OCI-LY3 (cell line): ENCODE data around the gene ARHGEF10L.

Experiments used
- H2AFZ ChIP-seq: fragments of 200-600, 300-600 bp; shearing (Covaris generic); 2 replicates; pipeline ENCODE4 v1.6.0; 2014; ENCODE audit warnings: antibody characterized with exemption, low read depth, low read length
- H3K27ac ChIP-seq: fragments of 200-600, 300-600 bp; sonication (generic); 2 replicates; pipeline ENCODE4 v1.5.1; 2014; ENCODE audit warnings: mild to moderate bottlenecking, low read length, moderate library complexity, mixed read lengths
- H3K27me3 ChIP-seq: fragments of 200-600, 300-600 bp; sonication (generic); 2 replicates; pipeline ENCODE4 v1.6.1; 2014; ENCODE audit warnings: low read depth, low read length, mixed read lengths
- H3K36me3 ChIP-seq: fragments of 200-600, 300-600 bp; sonication (generic); replicated peaks from 2 replicates; pipeline ENCODE3; 2014; ENCODE audit warnings: low read depth, low read length, mixed read lengths
- H3K4me1 ChIP-seq: fragments of 300-600, 200-600 bp; sonication (generic); 2 replicates; pipeline ENCODE4 v1.6.1; 2014; ENCODE audit warnings: low read length, mixed read lengths
- H3K4me2 ChIP-seq: fragments of 200-600, 300-600 bp; sonication (generic); 2 replicates; pipeline ENCODE4 v1.6.1; 2014; ENCODE audit warnings: low read length, mixed read lengths
- H3K4me3 ChIP-seq: fragments of 300-600, 200-600 bp; sonication (generic); 2 replicates; pipeline ENCODE4 v1.5.1; 2014; ENCODE audit warnings: antibody characterized with exemption, mild to moderate bottlenecking, low read length, moderate library complexity
- H3K79me2 ChIP-seq: fragments of 300-600, 200-600 bp; shearing (Covaris generic); 2 replicates; pipeline ENCODE4 v1.6.1; 2014; ENCODE audit warnings: mild to moderate bottlenecking, low read length, mixed read lengths
- H3K9ac ChIP-seq: fragments of 300-600, 200-600 bp; shearing (Covaris generic); 2 replicates; pipeline ENCODE4 v1.6.0; 2014; ENCODE audit warnings: mild to moderate bottlenecking, low read length, moderate library complexity
- H3K9me3 ChIP-seq: fragments of 200-600, 300-600 bp; shearing (Covaris generic); 2 replicates; pipeline ENCODE4 v1.6.1; 2014; ENCODE audit warnings: low read length, mixed read lengths; ENCODE audit not compliant: insufficient read depth
- H4K20me1 ChIP-seq: fragments of 200-600, 300-600 bp; sonication (generic); 2 replicates; pipeline ENCODE4 v1.6.1; 2016; ENCODE audit warnings: low read length, mixed read lengths; ENCODE audit not compliant: insufficient read depth
- EZH2phosphoT487 ChIP-seq: fragments of 200-600 bp; shearing (Covaris generic); IDR thresholded peaks from 2 replicates; pipeline ENCODE4 v1.6.1; 2018; ENCODE audit warnings: antibody characterized with exemption, mixed run types, low read depth
- TF ChIP-seq, protein P1 (sequence below): fragments of 200-600, 300-600 bp; sonication (generic); IDR thresholded peaks from 2 replicates; pipeline ENCODE4 v1.5.1; 2014; ENCODE audit warnings: antibody characterized with exemption, low read length, low read depth

Gene ARHGEF10L

DNA sequence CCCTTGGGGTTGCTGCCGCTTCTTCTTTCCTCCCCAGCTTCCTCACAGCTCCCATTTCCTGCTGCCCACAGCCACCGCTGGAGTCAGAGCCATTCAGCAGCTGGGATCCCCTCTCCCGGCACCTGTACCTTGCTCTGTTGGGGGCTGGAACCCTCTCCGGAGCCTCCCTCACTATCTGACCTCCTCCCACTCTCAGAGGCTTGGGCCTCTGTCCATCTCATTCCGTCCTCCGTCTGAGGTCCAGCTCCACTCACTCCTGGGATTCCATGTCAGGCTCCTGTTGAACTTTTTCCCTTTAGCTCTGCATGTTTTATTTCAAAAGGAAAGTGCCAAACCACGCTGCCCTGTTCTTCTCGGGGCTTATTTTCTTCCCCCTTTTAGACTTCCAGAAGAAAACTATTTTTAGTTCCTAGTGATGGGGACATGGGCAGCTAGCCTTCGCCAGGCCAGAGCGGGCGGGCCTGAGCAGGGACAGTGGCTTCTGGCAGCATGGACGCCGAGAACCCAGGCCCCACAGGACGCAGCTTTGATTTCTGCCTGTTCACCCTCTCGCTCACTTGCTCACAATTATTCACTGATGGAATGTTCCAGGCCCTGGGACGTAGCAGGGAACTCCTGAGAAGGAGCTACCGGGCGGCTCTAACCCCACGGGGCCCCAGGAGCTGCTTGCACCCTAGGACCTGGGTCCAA lies 79.2 kb downstream of the ARHGEF10L start:
- Histone ChIP-seq H3K27ac (no peak overlapping the region), H3K9ac (no peak overlapping the region), H3K4me1 (no peaks in the 10 kb centered on the region), H3K36me3 (no peaks in the 10 kb centered on the region), H3K4me3 (no peak overlapping the region), H4K20me1 (no peaks in the 10 kb centered on the region), H2AFZ (no peak overlapping the region), H3K4me2 (no peak overlapping the region), H3K9me3 (no peaks in the 10 kb centered on the region), H3K27me3 (no peaks in the 10 kb centered on the region), H3K79me2 (no peaks in the 10 kb centered on the region)
- TF ChIP-seq, protein P1, sequence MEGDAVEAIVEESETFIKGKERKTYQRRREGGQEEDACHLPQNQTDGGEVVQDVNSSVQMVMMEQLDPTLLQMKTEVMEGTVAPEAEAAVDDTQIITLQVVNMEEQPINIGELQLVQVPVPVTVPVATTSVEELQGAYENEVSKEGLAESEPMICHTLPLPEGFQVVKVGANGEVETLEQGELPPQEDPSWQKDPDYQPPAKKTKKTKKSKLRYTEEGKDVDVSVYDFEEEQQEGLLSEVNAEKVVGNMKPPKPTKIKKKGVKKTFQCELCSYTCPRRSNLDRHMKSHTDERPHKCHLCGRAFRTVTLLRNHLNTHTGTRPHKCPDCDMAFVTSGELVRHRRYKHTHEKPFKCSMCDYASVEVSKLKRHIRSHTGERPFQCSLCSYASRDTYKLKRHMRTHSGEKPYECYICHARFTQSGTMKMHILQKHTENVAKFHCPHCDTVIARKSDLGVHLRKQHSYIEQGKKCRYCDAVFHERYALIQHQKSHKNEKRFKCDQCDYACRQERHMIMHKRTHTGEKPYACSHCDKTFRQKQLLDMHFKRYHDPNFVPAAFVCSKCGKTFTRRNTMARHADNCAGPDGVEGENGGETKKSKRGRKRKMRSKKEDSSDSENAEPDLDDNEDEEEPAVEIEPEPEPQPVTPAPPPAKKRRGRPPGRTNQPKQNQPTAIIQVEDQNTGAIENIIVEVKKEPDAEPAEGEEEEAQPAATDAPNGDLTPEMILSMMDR = no peak
- no peak for TF ChIP-seq EZH2phosphoT487

DNA sequence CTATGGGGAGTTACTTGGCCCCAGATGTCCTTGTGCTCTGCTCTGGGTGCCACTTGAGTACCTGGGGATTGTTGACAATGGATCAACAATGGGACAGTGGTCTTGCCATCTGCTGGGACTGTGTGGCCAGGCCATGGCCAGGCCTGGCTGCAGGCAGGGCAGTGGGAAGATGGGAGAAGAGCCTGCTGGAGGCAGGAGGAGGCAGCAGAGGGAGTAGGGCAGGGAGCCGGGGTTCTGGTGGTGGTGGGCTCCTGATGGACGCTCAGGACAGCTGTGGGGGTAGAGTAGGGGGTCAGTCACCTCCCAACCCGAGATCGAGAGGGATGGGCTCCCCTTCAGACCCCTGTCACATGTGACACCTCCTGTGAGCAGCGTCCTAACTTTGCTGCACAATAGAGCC lies 81.0 kb downstream of the ARHGEF10L start:
- H3K36me3 ChIP-seq = no peaks in the 10 kb centered on the region
- H3K4me3 ChIP-seq = no peak overlapping the region

DNA sequence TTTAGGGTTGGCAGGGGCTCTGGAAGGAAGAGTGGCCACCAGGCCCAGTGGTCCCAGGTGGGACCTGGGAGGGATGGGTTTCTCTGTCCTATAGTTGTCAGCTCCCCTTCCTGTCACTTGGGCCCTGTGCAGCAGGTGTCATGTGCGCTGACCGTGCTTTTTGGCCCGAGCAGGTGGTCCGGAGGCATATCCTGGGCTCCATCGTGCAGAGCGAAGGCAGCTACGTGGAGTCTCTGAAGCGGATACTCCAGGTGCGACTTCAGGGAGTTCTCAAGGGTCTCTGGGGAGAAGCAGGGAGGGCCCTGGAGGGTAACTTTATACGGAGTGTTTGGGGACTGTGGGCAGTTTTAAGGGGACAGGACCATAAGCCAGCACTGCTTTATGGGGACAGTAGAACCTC lies 82.2 kb downstream of the ARHGEF10L start:
- Histone ChIP-seq H3K27ac (no peak overlapping the region), H3K4me1 (no peaks in the 10 kb centered on the region), H3K4me2 (no peak overlapping the region), H4K20me1 (no peaks in the 10 kb centered on the region), H3K4me3 (no peak overlapping the region), H2AFZ (no peak overlapping the region), H3K27me3 (no peaks in the 10 kb centered on the region), H3K79me2 (no peaks in the 10 kb centered on the region), H3K9me3 (no peaks in the 10 kb centered on the region), H3K9ac (no peak overlapping the region), H3K36me3 (no peaks in the 10 kb centered on the region)
- TF ChIP-seq, protein P1 = no peak
- no peak for TF ChIP-seq EZH2phosphoT487

More for the DNA sequence above, 81.0 kb downstream of the ARHGEF10L start:
- Histone ChIP-seq H3K79me2 (no peaks in the 10 kb centered on the region), H3K9ac (no peak overlapping the region), H2AFZ (no peak overlapping the region), H3K4me2 (no peak overlapping the region), H3K4me1 (no peaks in the 10 kb centered on the region), H3K27ac (no peak overlapping the region), H4K20me1 (no peaks in the 10 kb centered on the region), H3K9me3 (no peaks in the 10 kb centered on the region), H3K27me3 (no peaks in the 10 kb centered on the region)
- no peak for TF ChIP-seq EZH2phosphoT487
- TF ChIP-seq, protein P1 = no peak

DNA sequence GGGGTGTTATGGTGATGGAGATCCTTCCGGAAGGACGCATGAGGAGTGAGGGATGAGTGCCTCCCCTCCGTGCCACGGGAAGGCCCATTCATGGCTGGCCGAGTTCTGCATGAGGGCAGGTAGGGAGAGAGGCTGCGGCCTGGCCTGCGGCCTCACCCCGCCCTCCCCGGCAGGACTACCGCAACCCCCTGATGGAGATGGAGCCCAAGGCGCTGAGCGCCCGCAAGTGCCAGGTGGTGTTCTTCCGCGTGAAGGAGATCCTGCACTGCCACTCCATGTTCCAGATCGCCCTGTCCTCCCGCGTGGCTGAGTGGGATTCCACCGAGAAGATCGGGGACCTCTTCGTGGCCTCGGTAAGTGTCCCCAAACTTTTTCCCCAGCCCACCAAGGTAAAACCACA lies 83.3 kb downstream of the ARHGEF10L start:
- Histone ChIP-seq H3K9ac (no peak overlapping the region), H2AFZ (no peak overlapping the region), H3K36me3 (no peaks in the 10 kb centered on the region), H3K79me2 (no peaks in the 10 kb centered on the region), H3K4me3 (no peak overlapping the region), H3K4me2 (no peak overlapping the region), H3K9me3 (no peaks in the 10 kb centered on the region), H3K27ac (no peak overlapping the region), H3K27me3 (no peaks in the 10 kb centered on the region), H3K4me1 (no peaks in the 10 kb centered on the region), H4K20me1 (no peaks in the 10 kb centered on the region)
- TF ChIP-seq EZH2phosphoT487 = no peak
- TF ChIP-seq, protein P1 = no peak
